ENCODE measurements around the gene PI4K2B.
A peak's percentile ranks its signal among the peaks of the same experiment; 100 is the strongest.

The PI4K2B gene

DNA sequence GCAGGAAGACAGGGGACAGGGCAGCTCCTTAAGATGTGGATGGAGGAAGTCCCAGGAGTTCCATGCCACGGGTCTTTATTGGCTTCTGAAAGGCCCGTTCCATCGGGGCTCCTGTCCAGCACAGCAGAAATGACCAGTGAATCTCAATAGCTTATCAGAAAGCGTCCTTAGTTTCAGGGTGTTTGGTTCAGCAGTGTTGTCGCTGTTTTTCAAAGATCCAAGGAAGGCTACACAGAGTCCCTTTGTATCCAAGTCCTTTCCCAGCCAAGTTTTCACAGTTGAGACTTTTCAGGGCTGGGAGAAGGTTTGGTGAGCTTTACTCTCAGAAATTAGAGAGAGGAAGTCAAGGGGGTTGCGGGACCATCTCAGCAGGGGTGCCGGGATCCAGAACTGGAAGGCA lies 73.8 kb downstream of the PI4K2B start:
- no peak for TF ChIP-seq CTCF (IDR thresholded peaks at IDR 0.05; ENCODE audit: low read depth, low read length, missing control alignments)
- no peak overlapping the region for H3K4me3 ChIP-seq (ENCODE audit: low read depth, low read length)
- no peak for DNase-seq (ENCODE audit: low read depth)

GRCh38 chr4:25308306-25308705 lies 74.5 kb downstream of the PI4K2B start:
- DNase-seq (ENCODE audit: low read depth): no peak
- no peak for TF ChIP-seq CTCF (IDR thresholded peaks at IDR 0.05; ENCODE audit: low read depth, low read length, missing control alignments)
- no peak overlapping the region for H3K4me3 ChIP-seq (ENCODE audit: low read depth, low read length)

DNA sequence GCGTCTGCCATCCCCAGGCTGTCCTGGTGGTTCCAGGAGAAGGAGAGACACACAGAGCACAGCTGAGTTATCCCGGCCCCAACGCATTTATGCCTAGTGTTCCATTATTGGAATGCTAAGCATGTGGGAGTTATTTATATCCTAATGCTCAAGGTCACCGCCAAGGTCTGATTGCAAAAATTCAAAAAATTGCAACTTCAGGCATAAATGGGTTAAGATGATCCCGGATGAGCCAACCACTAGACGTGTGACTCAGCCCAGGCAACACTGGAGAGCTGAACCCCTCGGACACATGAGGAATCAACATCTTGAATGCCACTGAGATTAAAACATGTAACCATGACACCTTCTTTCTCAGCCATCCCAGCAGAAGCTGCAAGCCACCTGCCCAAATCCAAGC lies 74.9 kb downstream of the PI4K2B start:
- TF ChIP-seq CTCF (IDR thresholded peaks at IDR 0.05; ENCODE audit: low read depth, low read length, missing control alignments): no peak

DNA sequence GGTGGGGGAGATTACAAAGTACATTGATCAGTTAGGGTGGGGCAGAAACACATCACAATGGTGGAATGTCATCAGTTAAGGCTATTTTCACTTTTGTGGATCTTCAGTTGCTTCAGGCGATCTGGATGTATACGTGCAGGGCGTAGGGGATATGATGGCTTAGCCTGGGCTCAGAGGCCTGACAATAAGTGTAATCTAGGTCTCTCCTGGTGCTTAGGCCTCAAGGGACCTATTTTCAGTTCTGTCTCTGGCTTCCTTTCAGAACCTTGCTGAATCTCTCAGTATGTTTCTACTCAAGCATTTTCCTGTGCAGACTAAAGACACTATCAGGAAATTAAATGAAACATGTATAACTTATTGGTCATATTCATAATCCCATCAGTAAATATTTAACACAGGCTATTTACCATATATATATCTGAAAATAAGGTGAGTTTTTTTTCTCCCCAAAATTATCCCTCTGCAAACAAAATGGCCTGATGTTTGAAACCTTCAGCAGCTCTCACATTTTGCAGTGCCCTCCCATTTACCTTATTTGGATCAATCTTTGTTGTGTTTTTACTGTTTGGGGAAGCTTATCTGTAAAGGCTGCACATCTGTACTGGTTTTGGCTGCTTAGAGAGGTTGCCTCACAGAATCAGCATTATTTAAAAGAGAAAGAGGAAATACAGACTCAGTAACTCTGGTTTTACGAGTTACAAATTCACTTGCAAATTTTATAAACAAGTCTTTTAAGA lies 76.4 kb downstream of the PI4K2B start:
- peak; percentile 70 for DNase-seq (ENCODE audit: low read depth)
- H3K4me3 ChIP-seq (ENCODE audit: low read depth, low read length): peak overlapping the region; percentile 28; the same call in 1 of the 2 replicates
- no peak for TF ChIP-seq CTCF (IDR thresholded peaks at IDR 0.05; ENCODE audit: low read depth, low read length, missing control alignments)

More for the DNA sequence above, 74.9 kb downstream of the PI4K2B start:
- no peak for DNase-seq (ENCODE audit: low read depth)
- no peak overlapping the region for H3K4me3 ChIP-seq (ENCODE audit: low read depth, low read length)

GRCh38 chr4:25310803-25311166 lies 77.0 kb downstream of the PI4K2B start:
- H3K4me3 ChIP-seq (ENCODE audit: low read depth, low read length): peak overlapping the region; percentile 28; the same call in 1 of the 2 replicates
- no peak for DNase-seq (ENCODE audit: low read depth)
- no peak for TF ChIP-seq CTCF (IDR thresholded peaks at IDR 0.05; ENCODE audit: low read depth, low read length, missing control alignments)

DNA sequence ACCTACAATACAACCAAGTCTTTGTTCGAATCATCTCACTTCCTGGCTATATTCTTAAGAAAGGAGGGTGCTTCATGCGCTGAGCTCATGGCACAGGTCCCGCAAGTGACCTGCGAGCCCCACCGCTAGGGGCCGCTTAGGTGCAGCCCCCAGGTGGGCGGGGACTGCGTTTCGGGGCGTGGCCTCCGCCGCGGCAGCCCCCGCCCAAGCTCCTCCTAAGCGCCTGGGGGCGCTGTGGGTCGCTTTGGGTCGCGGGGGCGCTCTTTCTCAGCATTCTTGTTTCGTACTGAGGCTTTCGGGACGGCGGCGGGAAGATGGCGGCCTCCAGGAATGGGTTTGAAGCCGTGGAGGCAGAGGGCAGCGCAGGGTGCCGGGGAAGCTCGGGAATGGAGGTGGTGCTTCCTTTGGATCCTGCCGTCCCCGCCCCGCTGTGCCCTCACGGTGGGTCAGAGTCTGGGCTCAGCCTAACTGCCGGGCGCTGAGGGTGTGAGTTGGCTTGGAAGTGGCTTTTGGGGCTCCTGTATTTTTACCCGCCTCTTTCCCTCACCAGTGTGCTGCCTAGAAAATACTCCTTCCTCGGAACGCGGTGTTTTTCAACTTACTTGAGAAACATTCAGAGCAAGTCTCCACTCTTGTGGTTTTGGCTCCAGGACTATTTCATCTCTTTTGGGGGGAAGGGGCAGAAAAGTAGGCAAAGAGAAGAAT lies 78.8 kb downstream of the PI4K2B start, which contains the start of gene ZCCHC4:
ZCCHC4 (plus strand) TSS at position 279 of the 705 bp plus-strand sequence; CDS start at position 315, 36 bp downstream.
- peak; percentile 97 for TF ChIP-seq CTCF (IDR thresholded peaks at IDR 0.05; ENCODE audit: low read depth, low read length, missing control alignments)
- peak within 1 kb of the TSS; percentile 78 for H3K4me3 ChIP-seq (ENCODE audit: low read depth, low read length)
- DNase-seq (ENCODE audit: low read depth): peak; percentile 72

All from GM12864 (cell line).